HepG2 (cell line): ENCODE measurements around the gene MINDY2. TPM values are rescaled to one million over a fixed set of nuclear protein-coding genes. Genes with fewer than 3 reads are reported as not detected.

Experiments used
- ASH2L ChIP-seq: fragments of 300-600, 200-600 bp; sonication (generic); IDR thresholded peaks from 2 replicates; pipeline ENCODE4 v1.7.0; 2017; ENCODE audit warnings: low read depth, mild to moderate bottlenecking, moderate library complexity, mixed read lengths, low read length; ENCODE audit not compliant: insufficient read length
- FIP1L1 ChIP-seq: fragments of 200-400 bp; formaldehyde crosslinking; IDR thresholded peaks from 2 replicates; pipeline ENCODE4 v1.6.1; 2018; ENCODE audit warnings: low read depth, mild to moderate bottlenecking, low read length, moderate library complexity, borderline replicate concordance; ENCODE audit not compliant: insufficient read depth
- FOXA3 ChIP-seq: IDR thresholded peaks from 2 replicates; pipeline ENCODE4 v1.6.1; 2016; ENCODE audit warnings: missing genetic modification reagents, missing compliant biosample characterization
- GPN1 ChIP-seq: sonication (generic); formaldehyde crosslinking; IDR thresholded peaks from 2 replicates; pipeline ENCODE4 v1.5.1; 2020; ENCODE audit warnings: missing genetic modification reagents, borderline replicate concordance
- MTA1 ChIP-seq: sonication (generic); formaldehyde crosslinking; IDR thresholded peaks from 2 replicates; pipeline ENCODE4 v1.4.0; 2020; ENCODE audit warnings: missing genetic modification reagents, mild to moderate bottlenecking, borderline replicate concordance
- NR2C2 ChIP-seq: sonication (generic); formaldehyde crosslinking; IDR thresholded peaks from 2 replicates; pipeline ENCODE4 v1.4.0; 2020; ENCODE audit warnings: missing genetic modification reagents, mild to moderate bottlenecking, moderate library complexity, borderline replicate concordance
- PTBP1 ChIP-seq: fragments of 200-400 bp; formaldehyde crosslinking; IDR thresholded peaks from 2 replicates; pipeline ENCODE4 v1.6.1; 2018; ENCODE audit warnings: low read length, low read depth; ENCODE audit not compliant: poor library complexity, severe bottlenecking
- RFXAP ChIP-seq: sonication (generic); formaldehyde crosslinking; IDR thresholded peaks from 2 replicates; pipeline ENCODE4 v1.4.0; 2020; ENCODE audit warnings: missing genetic modification reagents, borderline replicate concordance
- XRCC5 ChIP-seq: fragments of 200-400 bp; formaldehyde crosslinking; optimal IDR thresholded peaks from 2 replicates; pipeline ENCODE3; 2017; ENCODE audit warnings: mild to moderate bottlenecking, low read length
- ZMAT3 ChIP-seq: sonication (generic); formaldehyde crosslinking; conservative IDR thresholded peaks from 2 replicates; pipeline ENCODE4 v1.7.0; 2021; ENCODE audit warnings: missing genetic modification reagents
- ZNF17 ChIP-seq: sonication (generic); formaldehyde crosslinking; IDR thresholded peaks from 2 replicates; pipeline ENCODE4 v1.5.0; 2020; ENCODE audit warnings: mild to moderate bottlenecking, missing genetic modification reagents
- ZNF3 ChIP-seq: IDR thresholded peaks from 2 replicates; pipeline ENCODE4 v1.7.0; 2017; ENCODE audit warnings: inconsistent platforms
- ZNF446 ChIP-seq: sonication (generic); formaldehyde crosslinking; IDR thresholded peaks from 2 replicates; pipeline ENCODE4 v1.5.0; 2020; ENCODE audit warnings: mild to moderate bottlenecking, missing genetic modification reagents
- ZNF569 ChIP-seq: sonication (generic); formaldehyde crosslinking; IDR thresholded peaks from 2 replicates; pipeline ENCODE4 v1.5.0; 2020; ENCODE audit warnings: mild to moderate bottlenecking, missing genetic modification reagents, moderate library complexity, borderline replicate concordance
- ZNF678 ChIP-seq: sonication (generic); formaldehyde crosslinking; IDR thresholded peaks from 2 replicates; pipeline ENCODE4 v1.4.0; 2020; ENCODE audit warnings: mild to moderate bottlenecking, missing genetic modification reagents
- ZNF75D ChIP-seq: sonication (generic); formaldehyde crosslinking; IDR thresholded peaks from 2 replicates; pipeline ENCODE4 v1.8.1; 2023; ENCODE audit warnings: missing genetic modification reagents, mild to moderate bottlenecking, borderline replicate concordance
- ZNF773 ChIP-seq: sonication (generic); formaldehyde crosslinking; IDR thresholded peaks from 2 replicates; pipeline ENCODE4 v1.4.0; 2020; ENCODE audit warnings: missing genetic modification reagents, borderline replicate concordance
- ZNF775 ChIP-seq: sonication (generic); formaldehyde crosslinking; IDR thresholded peaks from 2 replicates; pipeline ENCODE4 v1.4.0; 2020; ENCODE audit warnings: missing genetic modification reagents, mild to moderate bottlenecking, moderate library complexity, borderline replicate concordance
- ZNF790 ChIP-seq: sonication (generic); formaldehyde crosslinking; IDR thresholded peaks from 2 replicates; pipeline ENCODE4 v1.8.0; 2022; ENCODE audit warnings: missing genetic modification reagents, mild to moderate bottlenecking, borderline replicate concordance
- ZSCAN20 ChIP-seq: sonication (generic); formaldehyde crosslinking; IDR thresholded peaks from 2 replicates; pipeline ENCODE4 v1.4.0; 2020; ENCODE audit warnings: missing genetic modification reagents, mild to moderate bottlenecking, borderline replicate concordance
- polyA plus RNA-seq, 8 experiments: library from polyadenylated mRNA; depleted of rRNA in 3 of 8; stranded (reverse) in 7 of 8; unstranded in 1 of 8; fragments of >200 nt; fragmentation: Illumina TruSeq in 4 of 8; extraction: Trizol in 4 of 8; gene quantifications; 2 replicates each; pipeline versions ENCODE4 v1.2.1 to v1.2.3, GENCODE V29; 2011 to 2016; ENCODE audit warnings: low read depth in 4 of 8, missing spikeins in 1 of 8, mixed read lengths in 1 of 8; ENCODE audit not compliant: insufficient read depth in 1 of 8
- total RNA-seq, 5 experiments: library from RNA; depleted of rRNA; stranded (reverse); fragments of >200 nt; fragmentation: Illumina TruSeq; extraction: Trizol; gene quantifications; 2 replicates each; pipeline ENCODE4 v1.2.3, GENCODE V29; 2016; ENCODE audit warnings: low read depth in 1 of 5
- TF ChIP-seq, protein P1 (sequence below): sonication (generic); formaldehyde crosslinking; IDR thresholded peaks from 2 replicates; pipeline ENCODE4 v1.5.1; 2020; ENCODE audit warnings: missing genetic modification reagents, mild to moderate bottlenecking, borderline replicate concordance
- TF ChIP-seq, protein P2 (sequence below): IDR thresholded peaks from 2 replicates; pipeline ENCODE4 v1.4.0; 2020; ENCODE audit warnings: mild to moderate bottlenecking, missing genetic modification reagents
- TF ChIP-seq, protein P3 (sequence below): sonication (generic); formaldehyde crosslinking; IDR thresholded peaks from 2 replicates; pipeline ENCODE4 v1.4.0; 2020; ENCODE audit warnings: mild to moderate bottlenecking, missing genetic modification reagents
- TF ChIP-seq, protein P4 (sequence below): sonication (generic); formaldehyde crosslinking; IDR thresholded peaks from 2 replicates; pipeline ENCODE4 v1.5.0; 2020; ENCODE audit warnings: missing genetic modification reagents

Gene MINDY2
- total and polyA plus RNA-seq, 2 of the 13 experiments (the other 11 are each of a cell fraction or from before 2014, with no cell fraction given), result 7.2 to 12.6 TPM

DNA sequence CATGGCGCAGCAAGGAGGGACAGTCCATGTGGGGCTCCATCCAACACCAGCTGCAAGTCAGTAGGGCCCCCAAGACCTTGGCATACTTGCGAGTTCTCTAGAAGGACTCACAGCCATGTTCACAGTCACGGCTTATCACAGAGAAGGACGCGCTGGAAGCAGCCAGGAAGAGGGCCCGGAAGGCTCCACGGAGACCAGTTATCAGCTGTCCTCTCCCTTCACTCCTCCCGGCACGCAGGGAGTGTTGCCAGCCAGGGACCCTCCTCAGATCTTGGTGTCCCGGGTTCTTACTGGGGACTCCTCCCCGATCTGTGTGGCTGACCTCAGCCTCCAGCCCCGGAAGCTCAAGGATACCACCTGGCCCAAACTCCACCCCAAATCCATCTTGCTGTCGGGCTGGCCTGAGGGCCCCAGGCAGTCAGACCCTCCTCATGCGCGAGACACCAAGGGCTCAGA lies 94.4 kb downstream of the MINDY2 start (continued):
- TF ChIP-seq, protein P1, sequence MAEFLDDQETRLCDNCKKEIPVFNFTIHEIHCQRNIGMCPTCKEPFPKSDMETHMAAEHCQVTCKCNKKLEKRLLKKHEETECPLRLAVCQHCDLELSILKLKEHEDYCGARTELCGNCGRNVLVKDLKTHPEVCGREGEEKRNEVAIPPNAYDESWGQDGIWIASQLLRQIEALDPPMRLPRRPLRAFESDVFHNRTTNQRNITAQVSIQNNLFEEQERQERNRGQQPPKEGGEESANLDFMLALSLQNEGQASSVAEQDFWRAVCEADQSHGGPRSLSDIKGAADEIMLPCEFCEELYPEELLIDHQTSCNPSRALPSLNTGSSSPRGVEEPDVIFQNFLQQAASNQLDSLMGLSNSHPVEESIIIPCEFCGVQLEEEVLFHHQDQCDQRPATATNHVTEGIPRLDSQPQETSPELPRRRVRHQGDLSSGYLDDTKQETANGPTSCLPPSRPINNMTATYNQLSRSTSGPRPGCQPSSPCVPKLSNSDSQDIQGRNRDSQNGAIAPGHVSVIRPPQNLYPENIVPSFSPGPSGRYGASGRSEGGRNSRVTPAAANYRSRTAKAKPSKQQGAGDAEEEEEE (CRISPR knock-in tag), result 0 out of 2 replicates have a peak, but pooled peaks have one; percentile 45
- TF ChIP-seq ZNF17 (CRISPR knock-in tag) (no peak), NR2C2 (CRISPR knock-in tag) (0 out of 2 replicates have a peak, but pooled peaks have one; percentile 29), XRCC5 (no peak), PTBP1 (no peak), GPN1 (CRISPR knock-in tag) (no peak), ZNF3 (no peak; the same call in 1 of the 2 replicates), ZMAT3 (no peak), ZNF790 (CRISPR knock-in tag) (no peak), ZNF75D (no peak), ZSCAN20 (CRISPR knock-in tag) (no peak), RFXAP (CRISPR knock-in tag) (0 out of 2 replicates have a peak, but pooled peaks have one; percentile 20), ZNF775 (no peak), FIP1L1 (no peak), MTA1 (CRISPR knock-in tag) (no peak), FOXA3 (CRISPR knock-in tag) (peak; percentile 6; the same call in 1 of the 2 replicates), ZNF446 (CRISPR knock-in tag) (no peak), ASH2L (peak; percentile 5), ZNF678 (no peak), ZNF773 (CRISPR knock-in tag) (no peak), ZNF569 (no peak)
- TF ChIP-seq, protein P2, sequence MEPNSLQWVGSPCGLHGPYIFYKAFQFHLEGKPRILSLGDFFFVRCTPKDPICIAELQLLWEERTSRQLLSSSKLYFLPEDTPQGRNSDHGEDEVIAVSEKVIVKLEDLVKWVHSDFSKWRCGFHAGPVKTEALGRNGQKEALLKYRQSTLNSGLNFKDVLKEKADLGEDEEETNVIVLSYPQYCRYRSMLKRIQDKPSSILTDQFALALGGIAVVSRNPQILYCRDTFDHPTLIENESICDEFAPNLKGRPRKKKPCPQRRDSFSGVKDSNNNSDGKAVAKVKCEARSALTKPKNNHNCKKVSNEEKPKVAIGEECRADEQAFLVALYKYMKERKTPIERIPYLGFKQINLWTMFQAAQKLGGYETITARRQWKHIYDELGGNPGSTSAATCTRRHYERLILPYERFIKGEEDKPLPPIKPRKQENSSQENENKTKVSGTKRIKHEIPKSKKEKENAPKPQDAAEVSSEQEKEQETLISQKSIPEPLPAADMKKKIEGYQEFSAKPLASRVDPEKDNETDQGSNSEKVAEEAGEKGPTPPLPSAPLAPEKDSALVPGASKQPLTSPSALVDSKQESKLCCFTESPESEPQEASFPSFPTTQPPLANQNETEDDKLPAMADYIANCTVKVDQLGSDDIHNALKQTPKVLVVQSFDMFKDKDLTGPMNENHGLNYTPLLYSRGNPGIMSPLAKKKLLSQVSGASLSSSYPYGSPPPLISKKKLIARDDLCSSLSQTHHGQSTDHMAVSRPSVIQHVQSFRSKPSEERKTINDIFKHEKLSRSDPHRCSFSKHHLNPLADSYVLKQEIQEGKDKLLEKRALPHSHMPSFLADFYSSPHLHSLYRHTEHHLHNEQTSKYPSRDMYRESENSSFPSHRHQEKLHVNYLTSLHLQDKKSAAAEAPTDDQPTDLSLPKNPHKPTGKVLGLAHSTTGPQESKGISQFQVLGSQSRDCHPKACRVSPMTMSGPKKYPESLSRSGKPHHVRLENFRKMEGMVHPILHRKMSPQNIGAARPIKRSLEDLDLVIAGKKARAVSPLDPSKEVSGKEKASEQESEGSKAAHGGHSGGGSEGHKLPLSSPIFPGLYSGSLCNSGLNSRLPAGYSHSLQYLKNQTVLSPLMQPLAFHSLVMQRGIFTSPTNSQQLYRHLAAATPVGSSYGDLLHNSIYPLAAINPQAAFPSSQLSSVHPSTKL (CRISPR knock-in tag), result no peak
- TF ChIP-seq, protein P3, sequence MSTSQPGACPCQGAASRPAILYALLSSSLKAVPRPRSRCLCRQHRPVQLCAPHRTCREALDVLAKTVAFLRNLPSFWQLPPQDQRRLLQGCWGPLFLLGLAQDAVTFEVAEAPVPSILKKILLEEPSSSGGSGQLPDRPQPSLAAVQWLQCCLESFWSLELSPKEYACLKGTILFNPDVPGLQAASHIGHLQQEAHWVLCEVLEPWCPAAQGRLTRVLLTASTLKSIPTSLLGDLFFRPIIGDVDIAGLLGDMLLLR (CRISPR knock-in tag), result no peak
- TF ChIP-seq, protein P4, sequence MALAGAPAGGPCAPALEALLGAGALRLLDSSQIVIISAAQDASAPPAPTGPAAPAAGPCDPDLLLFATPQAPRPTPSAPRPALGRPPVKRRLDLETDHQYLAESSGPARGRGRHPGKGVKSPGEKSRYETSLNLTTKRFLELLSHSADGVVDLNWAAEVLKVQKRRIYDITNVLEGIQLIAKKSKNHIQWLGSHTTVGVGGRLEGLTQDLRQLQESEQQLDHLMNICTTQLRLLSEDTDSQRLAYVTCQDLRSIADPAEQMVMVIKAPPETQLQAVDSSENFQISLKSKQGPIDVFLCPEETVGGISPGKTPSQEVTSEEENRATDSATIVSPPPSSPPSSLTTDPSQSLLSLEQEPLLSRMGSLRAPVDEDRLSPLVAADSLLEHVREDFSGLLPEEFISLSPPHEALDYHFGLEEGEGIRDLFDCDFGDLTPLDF, result no peak
